Measurements from ENCODE around the gene DEFB108B.
"Not testable (repeated sequence)": the region's sequence is repeated elsewhere in the genome, so short reads cannot be mapped to it uniquely, and the experiment has no call there.

DNA sequence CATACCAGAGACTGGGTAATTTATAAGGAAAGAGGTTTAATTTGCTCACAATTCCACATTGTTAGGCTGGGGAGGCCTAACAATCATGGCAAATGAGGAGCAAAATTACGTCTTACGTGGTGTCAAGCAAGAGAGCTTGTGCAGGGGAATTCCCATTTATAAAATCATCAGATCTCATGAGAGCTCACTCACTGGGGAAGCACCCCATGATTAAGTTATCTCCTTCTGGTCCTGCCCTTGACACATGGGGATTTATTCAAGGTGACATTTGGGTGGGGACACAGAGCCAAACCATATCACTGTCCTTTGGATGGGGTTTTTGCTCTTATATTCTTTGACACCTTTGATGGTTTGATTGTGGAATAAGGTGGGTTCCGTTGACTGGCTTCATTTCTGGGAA lies 36.9 kb downstream of the DEFB108B start:
- not testable (repeated sequence) for TF ChIP-seq EZH2 (IDR thresholded peaks at IDR 0.05; ENCODE audit: low read depth, unreplicated experiment); JUNB (IDR thresholded peaks at IDR 0.05; ENCODE audit: unreplicated experiment); CTCF (conservative IDR thresholded peaks at IDR 0.05; ENCODE audit: low read depth in 2 of 2); POLR2AphosphoS5 (IDR thresholded peaks at IDR 0.05; ENCODE audit: low read depth); CREB1 (CRISPR knock-in tag; IDR thresholded peaks at IDR 0.05; ENCODE audit: low read depth); ZNF331 (CRISPR knock-in tag; IDR thresholded peaks at IDR 0.05; ENCODE audit: low read depth); EZH2phosphoT487 (IDR thresholded peaks at IDR 0.05; ENCODE audit: unreplicated experiment); ZNF114 (CRISPR knock-in tag; IDR thresholded peaks at IDR 0.05)
- TF ChIP-seq, protein P1, sequence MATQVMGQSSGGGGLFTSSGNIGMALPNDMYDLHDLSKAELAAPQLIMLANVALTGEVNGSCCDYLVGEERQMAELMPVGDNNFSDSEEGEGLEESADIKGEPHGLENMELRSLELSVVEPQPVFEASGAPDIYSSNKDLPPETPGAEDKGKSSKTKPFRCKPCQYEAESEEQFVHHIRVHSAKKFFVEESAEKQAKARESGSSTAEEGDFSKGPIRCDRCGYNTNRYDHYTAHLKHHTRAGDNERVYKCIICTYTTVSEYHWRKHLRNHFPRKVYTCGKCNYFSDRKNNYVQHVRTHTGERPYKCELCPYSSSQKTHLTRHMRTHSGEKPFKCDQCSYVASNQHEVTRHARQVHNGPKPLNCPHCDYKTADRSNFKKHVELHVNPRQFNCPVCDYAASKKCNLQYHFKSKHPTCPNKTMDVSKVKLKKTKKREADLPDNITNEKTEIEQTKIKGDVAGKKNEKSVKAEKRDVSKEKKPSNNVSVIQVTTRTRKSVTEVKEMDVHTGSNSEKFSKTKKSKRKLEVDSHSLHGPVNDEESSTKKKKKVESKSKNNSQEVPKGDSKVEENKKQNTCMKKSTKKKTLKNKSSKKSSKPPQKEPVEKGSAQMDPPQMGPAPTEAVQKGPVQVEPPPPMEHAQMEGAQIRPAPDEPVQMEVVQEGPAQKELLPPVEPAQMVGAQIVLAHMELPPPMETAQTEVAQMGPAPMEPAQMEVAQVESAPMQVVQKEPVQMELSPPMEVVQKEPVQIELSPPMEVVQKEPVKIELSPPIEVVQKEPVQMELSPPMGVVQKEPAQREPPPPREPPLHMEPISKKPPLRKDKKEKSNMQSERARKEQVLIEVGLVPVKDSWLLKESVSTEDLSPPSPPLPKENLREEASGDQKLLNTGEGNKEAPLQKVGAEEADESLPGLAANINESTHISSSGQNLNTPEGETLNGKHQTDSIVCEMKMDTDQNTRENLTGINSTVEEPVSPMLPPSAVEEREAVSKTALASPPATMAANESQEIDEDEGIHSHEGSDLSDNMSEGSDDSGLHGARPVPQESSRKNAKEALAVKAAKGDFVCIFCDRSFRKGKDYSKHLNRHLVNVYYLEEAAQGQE (IDR thresholded peaks at IDR 0.05; ENCODE audit: unreplicated experiment): not testable (repeated sequence)

All from GM23338 (cell line).